Activated T-cell treated with anti-CD3 and anti-CD28 coated beads for 4 hours (primary cell): ENCODE data around the gene MAS1L.

ENCODE experiments used
- DNase-seq: peaks from one replicate; pipeline ENCODE4 v3.0.0-alpha.2; 2020

Gene MAS1L, protein sequence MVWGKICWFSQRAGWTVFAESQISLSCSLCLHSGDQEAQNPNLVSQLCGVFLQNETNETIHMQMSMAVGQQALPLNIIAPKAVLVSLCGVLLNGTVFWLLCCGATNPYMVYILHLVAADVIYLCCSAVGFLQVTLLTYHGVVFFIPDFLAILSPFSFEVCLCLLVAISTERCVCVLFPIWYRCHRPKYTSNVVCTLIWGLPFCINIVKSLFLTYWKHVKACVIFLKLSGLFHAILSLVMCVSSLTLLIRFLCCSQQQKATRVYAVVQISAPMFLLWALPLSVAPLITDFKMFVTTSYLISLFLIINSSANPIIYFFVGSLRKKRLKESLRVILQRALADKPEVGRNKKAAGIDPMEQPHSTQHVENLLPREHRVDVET

DNA sequence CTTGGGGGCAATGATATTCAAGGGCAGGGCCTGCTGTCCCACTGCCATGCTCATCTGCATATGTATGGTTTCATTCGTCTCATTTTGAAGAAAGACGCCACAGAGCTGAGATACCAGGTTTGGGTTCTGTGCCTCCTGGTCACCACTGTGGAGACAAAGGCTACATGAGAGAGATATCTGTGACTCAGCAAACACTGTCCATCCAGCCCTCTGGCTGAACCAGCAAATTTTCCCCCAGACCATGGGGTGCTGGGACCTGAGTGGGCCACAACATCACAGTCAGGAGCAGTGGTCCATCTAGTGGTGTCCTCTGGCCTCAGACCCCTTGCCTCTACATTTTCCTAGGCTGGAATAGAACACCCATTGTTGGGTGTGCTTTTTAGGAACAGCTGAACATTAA lies at the start of gene MAS1L:
MAS1L (minus strand) TSS at position 297 of the 400 bp plus-strand sequence; CDS start at position 243, 54 bp downstream.
- DNase-seq, result no peak

GRCh38 chr6:29532320-29532951 lies 44.7 kb upstream of the MAS1L start:
- no peak for DNase-seq

- DNase-seq, result no peak
Observed at GRCh38 chr6:29531668-29532067, 43.9 kb upstream of the MAS1L start.

- DNase-seq, result no peak
Observed at GRCh38 chr6:29530671-29531310, 43.0 kb upstream of the MAS1L start.

GRCh38 chr6:29529956-29530355 lies 42.2 kb upstream of the MAS1L start:
- DNase-seq, result no peak

DNA sequence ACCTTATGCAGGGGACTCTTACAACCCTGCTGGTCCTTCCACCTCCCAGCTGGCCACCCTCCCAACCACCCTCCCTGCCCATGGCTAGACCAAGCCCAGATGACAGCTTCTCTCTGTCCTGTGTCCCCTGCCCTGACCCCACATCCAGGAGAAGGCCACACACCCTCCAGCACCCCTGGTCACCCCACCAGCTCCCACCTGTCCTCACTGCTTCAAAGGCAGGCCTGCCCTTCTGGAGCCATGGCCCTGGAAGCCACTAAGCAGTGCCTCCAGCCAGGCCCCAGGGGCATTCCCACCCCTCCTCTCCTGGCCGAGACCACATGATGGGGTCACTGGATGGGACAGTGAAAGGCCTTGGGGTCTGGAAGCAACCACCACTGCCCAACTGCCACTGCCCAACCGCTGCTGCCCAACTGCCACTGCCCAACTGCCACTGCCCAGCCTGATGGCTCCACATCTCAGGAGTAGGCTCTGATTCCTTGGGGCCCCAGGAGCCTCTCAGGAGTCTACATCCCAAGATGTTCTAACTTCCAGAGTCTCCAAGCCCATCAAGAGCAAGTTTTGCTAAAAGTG lies 41.3 kb upstream of the MAS1L start:
- DNase-seq, result no peak

DNA sequence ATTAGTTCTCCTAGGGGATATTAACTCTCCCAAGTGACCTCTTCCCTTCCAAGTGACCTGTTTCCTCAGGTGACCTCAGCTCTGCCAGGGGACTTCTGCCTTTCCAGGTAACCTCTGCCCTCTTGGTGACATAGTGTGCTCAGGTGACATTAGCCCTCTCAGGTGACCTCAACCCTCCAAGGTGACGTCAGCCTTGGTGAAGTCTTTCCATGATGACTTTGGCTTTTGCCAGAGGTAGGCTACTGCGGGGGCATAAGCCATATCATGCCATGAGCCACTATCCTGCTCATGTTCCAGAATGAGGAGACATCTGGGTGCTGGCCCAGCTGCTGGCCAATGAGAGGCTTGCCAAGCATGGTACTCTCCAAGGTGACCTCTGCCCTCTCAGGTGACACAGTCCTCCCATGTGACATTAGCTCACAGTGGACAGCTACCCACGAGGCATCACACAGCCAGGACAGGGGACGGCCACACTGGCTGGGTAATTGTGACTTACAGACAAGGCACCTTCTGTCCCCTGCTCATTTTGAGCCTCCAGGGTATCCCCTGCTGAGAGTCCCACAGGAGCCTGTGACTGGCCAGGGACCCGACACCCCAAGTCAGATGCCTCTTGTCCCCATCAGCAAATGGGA lies 40.7 kb upstream of the MAS1L start:
- DNase-seq, result no peak

- DNase-seq, result no peak
Observed at GRCh38 chr6:29527564-29527963, 39.8 kb upstream of the MAS1L start.

DNA sequence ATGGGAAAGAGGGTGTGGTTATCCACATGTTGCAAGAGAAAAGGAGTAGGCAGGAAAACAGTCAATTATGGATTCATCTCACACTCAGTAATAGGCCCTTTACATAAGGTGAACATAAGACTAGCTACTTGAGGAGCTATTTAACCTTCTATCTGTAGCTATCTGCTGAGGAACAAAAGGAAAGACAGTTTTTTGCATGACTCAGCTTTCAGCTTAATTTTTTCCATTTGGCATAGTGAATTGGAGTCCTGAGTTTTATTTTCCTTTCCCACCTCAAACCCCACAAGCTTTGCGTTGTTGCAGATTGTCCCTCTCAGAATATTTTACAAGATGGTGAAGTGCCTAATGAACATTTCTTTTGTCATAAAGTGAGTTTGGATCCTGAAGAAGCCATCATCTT lies 39.4 kb upstream of the MAS1L start:
- DNase-seq, result no peak

DNA sequence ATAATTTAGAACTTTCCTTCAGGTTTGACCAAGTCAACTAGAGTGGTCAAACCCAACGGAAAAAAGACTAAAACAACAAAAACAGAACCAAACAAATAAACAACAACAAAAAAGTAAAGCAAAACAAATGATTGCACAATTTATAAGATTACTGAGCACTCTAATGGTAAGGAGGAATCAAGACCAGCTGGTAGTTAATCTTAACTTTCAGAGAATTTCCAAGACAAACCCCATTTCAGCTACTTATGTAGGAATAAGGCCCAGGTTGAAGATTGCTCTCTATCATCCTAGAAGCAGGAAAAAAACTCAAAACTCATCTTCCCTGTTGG lies 37.5 kb upstream of the MAS1L start:
- no peak for DNase-seq

- no peak for DNase-seq
Observed at GRCh38 chr6:29524444-29525310, 36.9 kb upstream of the MAS1L start.

- no peak for DNase-seq
Observed at GRCh38 chr6:29524044-29524443, 36.3 kb upstream of the MAS1L start.

DNA sequence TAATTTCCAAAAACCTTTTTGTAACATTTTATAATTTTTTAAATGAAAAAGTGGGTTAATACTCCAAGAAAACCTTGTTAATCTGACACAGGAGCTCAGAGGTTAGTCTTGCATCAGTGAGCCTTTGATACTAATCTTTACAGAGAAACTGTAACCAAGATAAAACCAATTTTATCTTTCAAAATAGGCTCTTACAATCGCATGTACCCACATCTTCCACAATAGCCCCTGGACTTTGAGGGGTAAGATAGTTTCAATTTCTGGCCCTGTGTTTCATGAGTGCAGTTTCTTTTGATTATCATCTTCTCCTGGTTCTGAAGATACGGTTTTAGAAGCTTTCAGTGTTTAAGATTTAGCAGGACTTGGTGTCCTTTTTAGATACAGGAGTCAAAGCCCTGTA lies 34.5 kb upstream of the MAS1L start:
- DNase-seq, result no peak

GRCh38 chr6:29521006-29521680 lies 33.4 kb upstream of the MAS1L start:
- no peak for DNase-seq

DNA sequence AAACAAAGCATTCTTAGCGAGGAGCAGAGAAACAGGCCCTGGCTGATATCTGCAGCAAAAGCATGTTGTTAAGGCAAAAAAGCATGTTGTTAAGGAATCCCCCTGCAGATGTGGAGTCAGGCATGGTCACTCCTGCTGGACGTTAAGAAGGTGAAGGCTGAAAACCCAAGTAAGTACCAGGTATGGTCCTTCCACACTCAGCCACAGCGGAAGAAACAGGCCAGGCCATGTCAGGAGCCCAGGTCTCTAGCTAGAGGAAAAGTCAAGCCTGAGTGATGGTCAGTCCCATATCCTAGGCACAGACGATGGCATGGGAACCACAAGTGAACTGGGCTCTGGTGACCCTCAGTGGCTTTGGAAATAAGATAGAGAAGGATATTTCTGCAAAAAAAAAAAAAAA lies 32.5 kb upstream of the MAS1L start:
- no peak for DNase-seq

GRCh38 chr6:29519291-29520010 lies 31.7 kb upstream of the MAS1L start:
- DNase-seq, result no peak

DNA sequence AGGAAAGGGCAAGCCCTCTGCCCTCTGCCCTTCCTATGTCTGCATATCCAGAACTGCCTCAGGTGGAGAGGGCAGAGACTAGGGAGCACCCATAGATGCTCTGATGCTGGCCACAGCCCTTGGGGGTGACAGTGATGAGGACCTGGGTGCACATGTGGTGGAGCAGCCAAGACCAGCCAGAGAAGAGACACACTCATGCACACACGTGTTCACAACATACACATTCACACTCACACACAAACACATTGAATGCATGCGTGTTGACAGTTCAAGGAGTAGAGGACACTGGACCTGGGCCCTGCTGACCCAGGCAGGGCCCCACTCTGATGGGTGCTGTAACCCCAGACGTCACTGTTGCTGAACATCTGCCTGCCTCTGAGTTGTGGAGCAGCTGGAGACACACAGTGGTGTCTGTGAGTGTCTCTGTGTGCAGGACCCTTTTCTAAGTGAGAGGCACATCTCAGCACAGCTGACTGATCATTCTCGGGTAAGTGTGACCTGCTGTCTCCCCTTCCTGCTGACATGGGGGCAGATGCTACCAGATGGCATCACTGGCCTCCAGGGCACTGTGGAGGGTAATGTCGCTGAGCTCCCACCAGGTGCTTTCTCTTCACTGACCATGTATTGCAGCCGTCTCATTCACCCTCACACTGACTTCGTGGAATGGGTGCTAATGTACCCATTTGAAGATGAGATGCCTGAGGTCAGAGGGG lies 30.1 kb upstream of the MAS1L start:
- DNase-seq, result no peak

DNA sequence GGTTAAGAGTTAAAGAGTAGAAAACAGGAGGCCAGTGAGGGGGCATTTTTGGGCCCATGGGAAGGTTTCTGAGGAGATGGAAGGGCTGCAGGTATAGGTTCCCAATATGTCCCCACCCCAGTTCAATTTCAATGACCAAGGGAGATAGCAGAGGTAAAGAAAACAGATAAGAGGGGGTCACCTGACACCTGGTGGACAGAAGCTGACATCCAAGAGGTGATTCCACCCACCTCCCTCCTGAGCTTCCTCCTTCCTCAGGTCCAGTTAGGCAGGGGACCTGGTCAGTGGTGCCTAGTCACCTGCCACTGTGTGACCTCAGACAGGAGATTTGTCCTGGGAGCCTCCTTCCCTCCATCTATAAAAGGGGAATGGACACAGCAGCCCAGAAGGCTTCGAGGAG lies 29.5 kb upstream of the MAS1L start:
- no peak for DNase-seq

GRCh38 chr6:29516108-29516507 lies 28.4 kb upstream of the MAS1L start:
- no peak for DNase-seq

DNA sequence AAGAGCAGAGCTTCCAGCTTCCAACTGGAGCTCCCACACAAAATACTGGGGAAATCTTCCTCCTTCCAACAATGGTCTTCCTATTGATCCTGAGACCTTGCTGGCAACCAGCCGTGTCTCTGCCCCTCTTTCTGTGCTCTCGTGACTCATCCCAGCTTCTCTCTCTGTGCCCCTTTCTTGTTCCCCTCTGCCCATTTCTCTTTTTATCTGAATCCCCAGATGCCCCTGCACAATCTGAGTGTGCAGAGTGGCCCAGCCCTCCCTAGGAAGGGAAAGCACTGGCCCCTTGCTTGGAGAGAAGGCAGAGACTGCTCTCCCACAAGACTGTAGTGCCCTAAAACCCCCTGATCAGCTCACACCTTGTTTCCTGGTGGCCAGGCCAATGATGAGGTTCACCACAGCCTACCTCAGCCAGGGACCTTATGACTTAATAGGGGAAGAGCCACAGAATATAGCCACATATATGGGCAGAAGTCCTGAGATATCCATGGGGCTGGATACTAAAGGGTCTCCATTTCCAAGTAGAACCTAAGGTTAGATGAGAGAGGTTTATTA lies 23.1 kb upstream of the MAS1L start:
- DNase-seq, result no peak
